Fibroblast of lung (primary cell): ENCODE data around the gene SLC22A23. TPM values are rescaled to one million over a fixed set of nuclear protein-coding genes. Genes with fewer than 3 reads are reported as not detected.

Experiments used
- DNase-seq, 2 donors: peaks; one replicate each; pipeline versions ENCODE4 v3.0.0 to v3.0.0-alpha.2; 2010; ENCODE audit warnings: low read depth in 2 of 2
- H2AFZ ChIP-seq: 2 replicates; pipeline ENCODE4 v1.5.1; 2012; ENCODE audit warnings: low read length, control low read depth, inconsistent platforms
- H3K27ac ChIP-seq: 2 replicates; pipeline ENCODE4 v1.5.1; 2011; ENCODE audit warnings: low read length, control low read depth; ENCODE audit not compliant: insufficient read depth
- H3K27me3 ChIP-seq: 2 replicates; pipeline ENCODE4 v1.5.1; 2011; ENCODE audit warnings: mild to moderate bottlenecking, low read length; ENCODE audit not compliant: control insufficient read depth, insufficient read depth
- H3K36me3 ChIP-seq: 2 replicates; pipeline ENCODE4 v1.5.1; 2011; ENCODE audit warnings: low read length; ENCODE audit not compliant: control insufficient read depth, insufficient read depth
- H3K4me1 ChIP-seq: 2 replicates; pipeline ENCODE4 v1.5.1; 2011; ENCODE audit warnings: low read length; ENCODE audit not compliant: control insufficient read depth, insufficient read depth; ENCODE audit errors: extremely low read depth
- H3K4me2 ChIP-seq: 2 replicates; pipeline ENCODE4 v1.5.1; 2011; ENCODE audit warnings: low read length, control low read depth; ENCODE audit not compliant: insufficient read depth; ENCODE audit errors: extremely low read depth
- H3K4me3 ChIP-seq, 4 experiments: fragments of 200-600 bp in 1 of 4; sonication (generic) in 1 of 4; replicated peaks in 1 of 4; 2 replicates each; pipeline ENCODE4 v1.5.1; 2011 to 2016; ENCODE audit warnings: low read length in 4 of 4, low read depth in 3 of 4, mild to moderate bottlenecking in 3 of 4, control low read depth in 2 of 4, inconsistent platforms in 1 of 4, mixed read lengths in 1 of 4; ENCODE audit not compliant: insufficient read depth in 1 of 4; ENCODE audit errors: control extremely low read depth in 1 of 4
- H3K79me2 ChIP-seq: 2 replicates; pipeline ENCODE4 v1.5.1; 2012; ENCODE audit warnings: mild to moderate bottlenecking, low read length, inconsistent platforms; ENCODE audit not compliant: control insufficient read depth, insufficient read depth
- H3K9ac ChIP-seq: 2 replicates; pipeline ENCODE4 v1.5.1; 2011; ENCODE audit warnings: mild to moderate bottlenecking, low read length, control low read depth; ENCODE audit not compliant: insufficient read depth
- H3K9me3 ChIP-seq: 2 replicates; pipeline ENCODE4 v1.5.1; 2012; ENCODE audit warnings: low read depth, low read length; ENCODE audit not compliant: control insufficient read depth, insufficient read depth
- H4K20me1 ChIP-seq: 2 replicates; pipeline ENCODE4 v1.5.1; 2011; ENCODE audit warnings: low read length; ENCODE audit not compliant: control insufficient read depth, insufficient read depth; ENCODE audit errors: extremely low read depth
- EZH2 ChIP-seq: IDR thresholded peaks from 2 replicates; pipeline ENCODE4 v1.5.1; 2012; ENCODE audit warnings: low read length, control low read depth, mild to moderate bottlenecking; ENCODE audit errors: missing control alignments
- polyA plus RNA-seq, 2 donors: library from polyadenylated mRNA; depleted of rRNA in 1 of 2; stranded (reverse) in 1 of 2; unstranded in 1 of 2; fragments of >200 nt; gene quantifications; 2 replicates each; pipeline ENCODE4 v1.2.1, GENCODE V29; 2011 to 2012; ENCODE audit warnings: missing spikeins in 1 of 2
- total RNA-seq: library from RNA; depleted of rRNA; stranded (reverse); fragments of >200 nt; gene quantifications from 2 replicates; pipeline ENCODE4 v1.2.1, GENCODE V29; 2014
- TF ChIP-seq, protein P1 (sequence below), 2 donors: IDR thresholded peaks in 1 of 2; conservative IDR thresholded peaks in 1 of 2; 1 replicate in 1 of 2; 2 replicates in 1 of 2; pipeline ENCODE4 v1.5.1; 2011 to 2012; ENCODE audit warnings: low read length in 2 of 2, control low read depth in 1 of 2, inconsistent platforms in 1 of 2, low read depth in 1 of 2, mild to moderate bottlenecking in 1 of 2

The SLC22A23 gene
- total and polyA plus RNA-seq, 2 donors (not counting 1 experiment from before 2014, with no cell fraction given): 0.37 to 3.0 TPM

GRCh38 chr6:3398165-3398562, 58.7 kb downstream of the SLC22A23 start:
- no peak for DNase-seq
- Histone ChIP-seq H3K27ac (no peak overlapping the region), H3K9me3 (no peaks in the 10 kb centered on the region), H3K4me2 (no peak overlapping the region), H2AFZ (no peak overlapping the region), H3K27me3 (no peaks in the 10 kb centered on the region), H3K79me2 (no peaks in the 10 kb centered on the region), H3K4me1 (no peaks in the 10 kb centered on the region), H3K9ac (no peak overlapping the region), H3K36me3 (no peaks in the 10 kb centered on the region), H3K4me3 (no peak overlapping the region), H4K20me1 (no peaks in the 10 kb centered on the region)
- TF ChIP-seq, protein P1, sequence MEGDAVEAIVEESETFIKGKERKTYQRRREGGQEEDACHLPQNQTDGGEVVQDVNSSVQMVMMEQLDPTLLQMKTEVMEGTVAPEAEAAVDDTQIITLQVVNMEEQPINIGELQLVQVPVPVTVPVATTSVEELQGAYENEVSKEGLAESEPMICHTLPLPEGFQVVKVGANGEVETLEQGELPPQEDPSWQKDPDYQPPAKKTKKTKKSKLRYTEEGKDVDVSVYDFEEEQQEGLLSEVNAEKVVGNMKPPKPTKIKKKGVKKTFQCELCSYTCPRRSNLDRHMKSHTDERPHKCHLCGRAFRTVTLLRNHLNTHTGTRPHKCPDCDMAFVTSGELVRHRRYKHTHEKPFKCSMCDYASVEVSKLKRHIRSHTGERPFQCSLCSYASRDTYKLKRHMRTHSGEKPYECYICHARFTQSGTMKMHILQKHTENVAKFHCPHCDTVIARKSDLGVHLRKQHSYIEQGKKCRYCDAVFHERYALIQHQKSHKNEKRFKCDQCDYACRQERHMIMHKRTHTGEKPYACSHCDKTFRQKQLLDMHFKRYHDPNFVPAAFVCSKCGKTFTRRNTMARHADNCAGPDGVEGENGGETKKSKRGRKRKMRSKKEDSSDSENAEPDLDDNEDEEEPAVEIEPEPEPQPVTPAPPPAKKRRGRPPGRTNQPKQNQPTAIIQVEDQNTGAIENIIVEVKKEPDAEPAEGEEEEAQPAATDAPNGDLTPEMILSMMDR (conservative IDR thresholded peaks at IDR 0.05 in 1 of 2, IDR thresholded peaks at IDR 0.05 in 1 of 2; ENCODE audit: low read depth in 1 of 2, low read length in 2 of 2): no peak
- no peak for TF ChIP-seq EZH2

GRCh38 chr6:3397229-3398164, 59.4 kb downstream of the SLC22A23 start:
- H3K4me1 ChIP-seq: no peaks in the 10 kb centered on the region
- H3K27ac ChIP-seq: no peak overlapping the region
- H3K4me2 ChIP-seq: no peak overlapping the region
- H4K20me1 ChIP-seq: no peaks in the 10 kb centered on the region
- no peak for DNase-seq
- no peaks in the 10 kb centered on the region for H3K27me3 ChIP-seq
- no peak overlapping the region for H3K4me3 ChIP-seq
- TF ChIP-seq, protein P1 (conservative IDR thresholded peaks at IDR 0.05 in 1 of 2, IDR thresholded peaks at IDR 0.05 in 1 of 2; ENCODE audit: low read depth in 1 of 2, low read length in 2 of 2): no peak
- no peak for TF ChIP-seq EZH2
- no peaks in the 10 kb centered on the region for H3K9me3 ChIP-seq
- H2AFZ ChIP-seq: no peak overlapping the region
- no peak overlapping the region for H3K9ac ChIP-seq
- H3K36me3 ChIP-seq: no peaks in the 10 kb centered on the region
- no peaks in the 10 kb centered on the region for H3K79me2 ChIP-seq

- H3K9me3 ChIP-seq: no peaks in the 10 kb centered on the region
- H3K4me2 ChIP-seq: no peak overlapping the region
- no peak for DNase-seq
- H3K4me3 ChIP-seq: no peak overlapping the region
- H3K36me3 ChIP-seq: no peaks in the 10 kb centered on the region
- no peaks in the 10 kb centered on the region for H4K20me1 ChIP-seq
- no peaks in the 10 kb centered on the region for H3K27me3 ChIP-seq
- H3K4me1 ChIP-seq: no peaks in the 10 kb centered on the region
- no peak overlapping the region for H2AFZ ChIP-seq
- no peaks in the 10 kb centered on the region for H3K79me2 ChIP-seq
- TF ChIP-seq, protein P1 (conservative IDR thresholded peaks at IDR 0.05 in 1 of 2, IDR thresholded peaks at IDR 0.05 in 1 of 2; ENCODE audit: low read depth in 1 of 2, low read length in 2 of 2): no peak
- TF ChIP-seq EZH2: no peak
- H3K27ac ChIP-seq: no peak overlapping the region
- H3K9ac ChIP-seq: no peak overlapping the region
Measured at GRCh38 chr6:3396503-3397180, 60.2 kb downstream of the SLC22A23 start.
